Thoracic aorta (tissue), 2 donors: ENCODE results near the gene EMC8. TPM values are rescaled to one million over a fixed set of nuclear protein-coding genes. Genes with fewer than 3 reads are reported as not detected.

ENCODE experiments used
- ATAC-seq: fragments of 150-250 bp; one replicate; pipeline ENCODE4 v1.8.0; 2017; ENCODE audit warnings: low read depth; ENCODE audit not compliant: insufficient number of reproducible peaks, low FRiP score
- DNase-seq: peaks from one replicate; pipeline ENCODE4 v3.0.0-alpha.2; 2020; ENCODE audit warnings: low spot score
- H3K27ac ChIP-seq, 2 donors: fragments of 200-600 bp; sonication (generic); 1 replicate in 1 of 2; 2 replicates in 1 of 2; pipeline ENCODE4 v1.5.1; 2016; ENCODE audit warnings: mild to moderate bottlenecking in 2 of 2, moderate library complexity in 2 of 2
- H3K27me3 ChIP-seq: fragments of 200-600 bp; sonication (generic); replicated peaks from 2 replicates; pipeline ENCODE4 v1.6.0; 2016; ENCODE audit warnings: mild to moderate bottlenecking; ENCODE audit not compliant: insufficient read depth
- H3K36me3 ChIP-seq: fragments of 200-600 bp; sonication (generic); one replicate; pipeline ENCODE4 v1.5.1; 2016
- H3K4me1 ChIP-seq, 2 donors: fragments of 200-600 bp; sonication (generic); 1 replicate in 1 of 2; 2 replicates in 1 of 2; pipeline versions ENCODE4 v1.5.1 to v1.6.0; 2016; ENCODE audit warnings: low read depth in 2 of 2, mild to moderate bottlenecking in 1 of 2; ENCODE audit not compliant: control insufficient read depth in 1 of 2
- H3K4me3 ChIP-seq: fragments of 200-600 bp; sonication (generic); 2 replicates; pipeline ENCODE4 v1.5.1; 2016; ENCODE audit warnings: mild to moderate bottlenecking
- H3K9me3 ChIP-seq: fragments of 200-600 bp; sonication (generic); 2 replicates; pipeline ENCODE4 v1.5.1; 2016
- total RNA-seq, 2 donors: library from RNA; depleted of rRNA; stranded (reverse); fragments of >200 nt; gene quantifications; one replicate each; pipeline versions ENCODE4 v1.1.0 to v1.2.3, GENCODE V29; 2016
- TF ChIP-seq, protein P1 (sequence below): fragments of 200-600 bp; sonication (generic); IDR thresholded peaks from one replicate; pipeline ENCODE4 v1.5.1; 2019; ENCODE audit warnings: antibody characterized with exemption

The EMC8 gene
- total RNA-seq: 10 to 100 TPM; 30.7 to 36.6 TPM

DNA sequence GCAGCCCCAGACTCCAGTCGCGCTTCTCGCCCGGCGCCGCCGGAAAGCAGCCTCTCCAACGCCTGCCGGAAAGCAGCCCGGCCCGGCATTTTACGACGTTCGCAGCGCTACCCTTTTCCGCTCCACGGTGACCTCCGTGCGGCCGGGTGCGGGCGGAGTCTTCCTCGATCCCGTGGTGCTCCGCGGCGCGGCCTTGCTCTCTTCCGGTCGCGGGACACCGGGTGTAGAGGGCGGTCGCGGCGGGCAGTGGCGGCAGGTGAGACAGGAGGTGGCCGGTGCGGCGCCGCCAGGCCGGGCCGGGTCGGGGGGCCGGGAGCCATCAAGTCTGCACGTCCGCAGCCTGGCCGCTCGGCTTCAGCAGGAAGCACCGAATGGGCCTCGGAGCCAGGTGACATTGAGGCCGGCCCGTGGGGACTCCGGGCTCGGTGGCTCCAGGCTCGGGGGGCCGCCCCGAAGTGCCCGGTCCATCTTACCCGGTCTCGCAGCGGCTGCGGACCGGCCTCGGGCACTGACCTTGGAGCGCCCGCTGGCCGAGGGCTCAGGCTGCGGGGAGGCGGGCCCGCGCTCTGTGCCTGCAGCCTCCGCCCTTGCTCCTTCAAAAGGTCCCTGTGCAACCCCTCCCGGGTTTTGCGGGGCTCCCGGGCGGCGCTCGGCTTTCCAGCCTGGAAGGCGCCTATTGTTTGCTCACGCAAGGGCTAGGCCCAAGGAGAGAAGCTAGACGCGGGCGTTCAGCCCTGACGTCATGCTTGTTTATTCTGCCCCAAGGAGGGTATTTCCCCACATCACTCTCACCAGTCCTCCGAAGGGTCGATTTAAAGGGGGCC, at the start of gene EMC8, which contains the start of gene COX4I1:
Gene EMC8, minus strand, starts transcription at position 48 of the 824 bp plus-strand sequence. CDS start 249 bp downstream, outside the sequence.
Gene COX4I1, plus strand, starts transcription at position 199 of the 824 bp plus-strand sequence. CDS start 1,511 bp downstream, outside the sequence.
- TF ChIP-seq, protein P1, sequence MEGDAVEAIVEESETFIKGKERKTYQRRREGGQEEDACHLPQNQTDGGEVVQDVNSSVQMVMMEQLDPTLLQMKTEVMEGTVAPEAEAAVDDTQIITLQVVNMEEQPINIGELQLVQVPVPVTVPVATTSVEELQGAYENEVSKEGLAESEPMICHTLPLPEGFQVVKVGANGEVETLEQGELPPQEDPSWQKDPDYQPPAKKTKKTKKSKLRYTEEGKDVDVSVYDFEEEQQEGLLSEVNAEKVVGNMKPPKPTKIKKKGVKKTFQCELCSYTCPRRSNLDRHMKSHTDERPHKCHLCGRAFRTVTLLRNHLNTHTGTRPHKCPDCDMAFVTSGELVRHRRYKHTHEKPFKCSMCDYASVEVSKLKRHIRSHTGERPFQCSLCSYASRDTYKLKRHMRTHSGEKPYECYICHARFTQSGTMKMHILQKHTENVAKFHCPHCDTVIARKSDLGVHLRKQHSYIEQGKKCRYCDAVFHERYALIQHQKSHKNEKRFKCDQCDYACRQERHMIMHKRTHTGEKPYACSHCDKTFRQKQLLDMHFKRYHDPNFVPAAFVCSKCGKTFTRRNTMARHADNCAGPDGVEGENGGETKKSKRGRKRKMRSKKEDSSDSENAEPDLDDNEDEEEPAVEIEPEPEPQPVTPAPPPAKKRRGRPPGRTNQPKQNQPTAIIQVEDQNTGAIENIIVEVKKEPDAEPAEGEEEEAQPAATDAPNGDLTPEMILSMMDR: no peak
- H3K27ac ChIP-seq: peak within 1 kb of the TSS; percentile 49 to 62
- ATAC-seq (peak; percentile 87), DNase-seq (peak; percentile 60)
- no peaks in the 10 kb centered on the region for H3K27me3 ChIP-seq
- H3K36me3 ChIP-seq: peaks cover 20% of the 10 kb centered on the region
- H3K9me3 ChIP-seq: no peaks in the 10 kb centered on the region
- peak within 1 kb of the TSS; percentile 96 for H3K4me3 ChIP-seq
- peaks cover 11 to 25% of the 10 kb centered on the region in 2 donors for H3K4me1 ChIP-seq

DNA sequence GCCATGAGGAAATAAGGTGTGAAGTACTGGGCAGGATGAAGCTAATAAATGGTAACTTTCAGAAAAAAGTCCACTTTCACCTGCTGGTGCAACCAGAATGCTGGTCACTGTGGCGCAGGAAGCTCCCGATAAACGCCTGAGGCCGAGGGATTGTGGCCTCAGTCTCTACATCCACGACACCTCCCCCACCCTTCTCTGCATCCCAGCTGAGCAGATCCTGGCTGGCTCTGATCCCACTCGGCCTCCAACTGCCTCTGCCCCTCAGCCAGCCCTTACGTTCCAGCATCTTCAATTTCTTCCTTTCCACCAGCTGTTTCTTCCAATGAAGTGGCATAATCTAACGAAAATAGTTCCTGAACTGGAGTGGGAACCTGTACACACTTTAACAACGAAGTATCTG, 49.6 kb upstream of the EMC8 start:
- ATAC-seq: no peak
- TF ChIP-seq, protein P1: no peak
- H3K27ac ChIP-seq: no peak overlapping the region
- H3K4me1 ChIP-seq: no peaks in the 10 kb centered on the region
- H3K27me3 ChIP-seq: no peaks in the 10 kb centered on the region
- no peaks in the 10 kb centered on the region for H3K36me3 ChIP-seq
- DNase-seq: no peak
- H3K4me3 ChIP-seq: no peak overlapping the region
- H3K9me3 ChIP-seq: no peaks in the 10 kb centered on the region

DNA sequence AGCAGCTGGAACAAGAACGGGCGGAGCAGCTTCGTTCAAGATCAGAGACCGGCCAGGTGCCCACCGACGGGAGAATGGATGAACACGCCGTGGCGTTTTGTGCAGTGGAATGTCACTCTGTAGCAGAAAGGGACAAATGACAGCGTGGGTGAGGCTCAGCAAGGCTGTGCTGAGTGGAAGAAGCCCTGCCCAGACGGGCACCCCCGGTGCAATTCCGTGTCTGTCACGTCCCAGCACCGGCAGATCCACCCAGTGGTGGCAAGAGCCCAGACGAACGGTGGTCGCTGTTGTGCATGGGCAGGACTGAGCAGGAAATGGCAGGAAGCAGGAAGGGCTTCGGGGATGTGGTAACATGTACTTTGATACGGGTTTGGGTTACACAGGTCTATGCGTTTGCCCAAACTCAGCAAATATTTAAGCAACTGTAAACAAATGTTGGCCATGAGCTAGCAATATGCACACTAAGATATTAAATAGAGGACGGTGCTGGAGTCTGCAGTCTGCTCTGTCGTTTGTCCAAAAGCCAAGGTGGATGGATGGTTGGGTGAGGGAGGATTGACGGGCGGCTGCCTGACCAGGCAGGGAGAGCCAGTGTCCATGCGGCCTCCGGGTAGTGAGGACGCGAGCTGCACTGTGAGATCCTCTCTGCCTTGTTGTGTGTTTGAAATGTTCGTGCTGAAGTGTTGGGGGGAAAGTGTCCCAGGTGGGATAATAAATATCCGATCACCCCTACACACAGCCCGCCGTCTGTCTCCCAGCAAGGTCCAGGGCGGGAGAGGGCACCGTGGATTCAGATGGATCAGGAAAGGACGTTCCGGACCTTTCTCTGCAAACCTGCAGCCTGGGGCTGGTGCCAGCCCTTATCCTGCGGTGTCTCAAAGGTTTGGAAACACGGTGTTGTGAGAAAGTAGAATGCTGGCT, 48.6 kb upstream of the EMC8 start:
- Histone ChIP-seq H3K27me3 (no peaks in the 10 kb centered on the region), H3K4me1 (no peaks in the 10 kb centered on the region), H3K9me3 (no peaks in the 10 kb centered on the region), H3K4me3 (no peak overlapping the region), H3K27ac (no peak overlapping the region), H3K36me3 (no peaks in the 10 kb centered on the region)
- TF ChIP-seq, protein P1: no peak
- ATAC-seq (no peak), DNase-seq (no peak)

DNA sequence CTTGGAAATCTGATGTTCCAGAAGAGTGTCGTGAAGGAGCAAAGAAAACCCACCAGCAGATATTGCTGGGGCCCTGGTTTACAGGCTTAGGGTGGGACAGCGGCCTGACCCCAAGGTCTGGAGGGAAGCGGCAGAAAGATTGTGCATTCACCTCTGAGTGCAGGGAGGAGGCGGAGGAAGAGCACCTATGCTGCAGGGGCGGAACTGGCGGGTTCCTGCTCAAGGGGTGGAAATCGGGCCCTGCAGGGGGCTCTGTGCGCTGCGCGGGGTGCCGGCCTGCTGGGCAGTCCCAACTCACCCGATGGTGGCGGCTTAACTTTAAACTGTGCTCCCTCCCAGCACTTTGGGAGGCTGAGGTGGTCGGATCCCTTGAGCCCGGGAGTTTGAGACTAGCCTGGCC, 47.7 kb upstream of the EMC8 start:
- Histone ChIP-seq H3K4me1 (no peaks in the 10 kb centered on the region), H3K27me3 (no peaks in the 10 kb centered on the region), H3K4me3 (no peak overlapping the region), H3K27ac (no peak overlapping the region), H3K36me3 (no peaks in the 10 kb centered on the region), H3K9me3 (no peaks in the 10 kb centered on the region)
- ATAC-seq: no peak
- DNase-seq: no peak
- TF ChIP-seq, protein P1: no peak

DNA sequence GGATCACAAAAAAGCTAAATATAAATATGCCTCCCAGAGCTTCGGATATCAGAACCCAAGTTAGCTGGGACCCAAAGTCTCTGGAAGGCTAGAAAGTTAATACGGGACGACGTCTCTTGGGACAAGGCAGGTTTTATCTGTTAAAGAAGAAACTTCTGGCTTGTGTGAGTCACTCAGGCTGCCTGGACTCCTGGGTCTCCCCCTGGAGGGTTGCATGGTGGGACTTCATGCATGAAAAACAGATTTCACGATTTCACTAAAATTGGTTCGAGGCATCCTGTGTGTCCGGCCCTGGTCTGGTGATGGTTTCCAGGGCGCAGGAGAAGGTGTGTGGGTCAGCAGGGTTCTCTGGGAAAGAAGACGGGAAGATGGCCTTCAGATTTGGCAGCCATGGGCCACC, 47.1 kb upstream of the EMC8 start:
- TF ChIP-seq, protein P1: no peak
- Histone ChIP-seq H3K36me3 (no peaks in the 10 kb centered on the region), H3K4me3 (no peak overlapping the region), H3K9me3 (no peaks in the 10 kb centered on the region), H3K27me3 (no peaks in the 10 kb centered on the region), H3K4me1 (no peaks in the 10 kb centered on the region), H3K27ac (no peak overlapping the region)
- ATAC-seq: no peak
- DNase-seq: no peak
